ENCODE measurements around the gene RGS3. TPM values are rescaled to one million over a fixed set of nuclear protein-coding genes. Genes with fewer than 3 reads are reported as not detected.

RGS3 gene
- total and polyA plus RNA-seq, 5 donors, result 107 to 184 (median 163) TPM

- DNase-seq (peak in 2 of 3 donors; percentile 34 to 51), ATAC-seq (peak in 1 of 2 donors; percentile 21)
- 69% methylated on average over 11 of the region's 11 CpGs for WGBS
- Histone ChIP-seq H3K4me3 (ENCODE audit: low read length) (no peak overlapping the region), H3K4me1 (ENCODE audit: control insufficient read depth, insufficient read depth, low read length) (peaks cover 26% of the 10 kb centered on the region), H3K9me3 (ENCODE audit: control insufficient read depth, low read length) (no peaks in the 10 kb centered on the region), H3K27me3 (ENCODE audit: control insufficient read depth, insufficient read depth) (no peaks in the 10 kb centered on the region), H3K27ac (ENCODE audit: low read length) (peak overlapping the region; percentile 77)
- intact Hi-C loops (cut with DNase I), result no loop called here
These were observed 109.8 kb downstream of the RGS3 start for GRCh38 chr9:113573046-113573958.

- intact Hi-C loops (cut with DNase I), result no loop called here
- no peak overlapping the region for H3K4me3 ChIP-seq (ENCODE audit: low read length)
- H3K27ac ChIP-seq (ENCODE audit: low read length), result peak overlapping the region; percentile 73
- H3K9me3 ChIP-seq (ENCODE audit: control insufficient read depth, low read length), result no peaks in the 10 kb centered on the region
- no peaks in the 10 kb centered on the region for H3K27me3 ChIP-seq (ENCODE audit: control insufficient read depth, insufficient read depth)
- 59% methylated on average over 2 of the region's 2 CpGs for WGBS
- no peak for DNase-seq
- no peak for ATAC-seq
- H3K4me1 ChIP-seq (ENCODE audit: control insufficient read depth, insufficient read depth, low read length), result peaks cover 30% of the 10 kb centered on the region
These were observed 110.4 kb downstream of the RGS3 start for GRCh38 chr9:113573959-113574352.

- no peak overlapping the region for H3K4me3 ChIP-seq (ENCODE audit: low read length)
- peaks cover 36% of the 10 kb centered on the region for H3K4me1 ChIP-seq (ENCODE audit: control insufficient read depth, insufficient read depth, low read length)
- intact Hi-C loops (cut with DNase I), result no loop called here
- no peaks in the 10 kb centered on the region for H3K27me3 ChIP-seq (ENCODE audit: control insufficient read depth, insufficient read depth)
- ATAC-seq, result no peak
- no peaks in the 10 kb centered on the region for H3K9me3 ChIP-seq (ENCODE audit: control insufficient read depth, low read length)
- H3K27ac ChIP-seq (ENCODE audit: low read length), result peak overlapping the region; percentile 73
- DNase-seq, result peak in 1 of 3 donors; percentile 32
- WGBS, result 71% methylated on average over 14 of the region's 14 CpGs
These were observed 111.1 kb downstream of the RGS3 start for GRCh38 chr9:113574441-113575262.

GRCh38 chr9:113577525-113578261 is 114.2 kb downstream of the RGS3 start:
- 60% methylated on average over 11 of the region's 11 CpGs for WGBS
- Histone ChIP-seq H3K9me3 (ENCODE audit: control insufficient read depth, low read length) (no peaks in the 10 kb centered on the region), H3K4me3 (ENCODE audit: low read length) (no peak overlapping the region), H3K4me1 (ENCODE audit: control insufficient read depth, insufficient read depth, low read length) (peaks cover 48% of the 10 kb centered on the region), H3K27me3 (ENCODE audit: control insufficient read depth, insufficient read depth) (no peaks in the 10 kb centered on the region), H3K27ac (ENCODE audit: low read length) (peak overlapping the region; percentile 85)
- ATAC-seq (peak in 1 of 2 donors; percentile 53), DNase-seq (peak; percentile 63 to 84 (median 74))
- intact Hi-C loops (cut with DNase I), result no loop called here

- H3K27ac ChIP-seq (ENCODE audit: low read length), result peak overlapping the region; percentile 85
- peaks cover 42% of the 10 kb centered on the region for H3K4me1 ChIP-seq (ENCODE audit: control insufficient read depth, insufficient read depth, low read length)
- no peaks in the 10 kb centered on the region for H3K27me3 ChIP-seq (ENCODE audit: control insufficient read depth, insufficient read depth)
- H3K9me3 ChIP-seq (ENCODE audit: control insufficient read depth, low read length), result no peaks in the 10 kb centered on the region
- no peak overlapping the region for H3K4me3 ChIP-seq (ENCODE audit: low read length)
- ATAC-seq (no peak), DNase-seq (peak; percentile 16 to 53 (median 44))
- intact Hi-C loops (cut with DNase I), result no loop called here
- 92% methylated on average over 3 of the region's 3 CpGs for WGBS
These were observed 114.8 kb downstream of the RGS3 start for GRCh38 chr9:113578279-113578865.

GRCh38 chr9:113578882-113579282 is 115.4 kb downstream of the RGS3 start:
- peaks cover 42% of the 10 kb centered on the region for H3K4me1 ChIP-seq (ENCODE audit: control insufficient read depth, insufficient read depth, low read length)
- intact Hi-C loops (cut with DNase I), result no loop called here
- ATAC-seq, result peak in 1 of 2 donors; percentile 2
- H3K4me3 ChIP-seq (ENCODE audit: low read length), result no peak overlapping the region
- peak in 1 of 3 donors; percentile 65 for DNase-seq
- 43% methylated on average over 5 of the region's 5 CpGs for WGBS
- peak overlapping the region; percentile 85 for H3K27ac ChIP-seq (ENCODE audit: low read length)
- no peaks in the 10 kb centered on the region for H3K9me3 ChIP-seq (ENCODE audit: control insufficient read depth, low read length)
- no peaks in the 10 kb centered on the region for H3K27me3 ChIP-seq (ENCODE audit: control insufficient read depth, insufficient read depth)

GRCh38 chr9:113579283-113580040 is 115.9 kb downstream of the RGS3 start:
- Histone ChIP-seq H3K4me3 (ENCODE audit: low read length) (no peak overlapping the region), H3K27ac (ENCODE audit: low read length) (peak overlapping the region; percentile 85), H3K27me3 (ENCODE audit: control insufficient read depth, insufficient read depth) (no peaks in the 10 kb centered on the region), H3K4me1 (ENCODE audit: control insufficient read depth, insufficient read depth, low read length) (peaks cover 38% of the 10 kb centered on the region), H3K9me3 (ENCODE audit: control insufficient read depth, low read length) (no peaks in the 10 kb centered on the region)
- DNase-seq, result peak; percentile 59 to 82 (median 75)
- intact Hi-C loops (cut with DNase I), result loop anchor here in 1 of 4 donors (10.0 kb wide), 1 partner anchor 55 kb away; no protein-coding TSS in a partner anchor
- ATAC-seq, result peak; percentile 15 to 30
- 51% methylated on average over 5 of the region's 5 CpGs for WGBS

GRCh38 chr9:113580041-113580953 is 116.8 kb downstream of the RGS3 start:
- WGBS, result 39% methylated on average over 12 of the region's 12 CpGs
- DNase-seq (peak; percentile 80 to 92 (median 92)), ATAC-seq (peak; percentile 62 to 64)
- no peaks in the 10 kb centered on the region for H3K9me3 ChIP-seq (ENCODE audit: control insufficient read depth, low read length)
- H3K4me3 ChIP-seq (ENCODE audit: low read length), result no peak overlapping the region
- intact Hi-C loops (cut with DNase I), result loop anchor here in 1 of 4 donors (10.0 kb wide), 1 partner anchor 55 kb away; no protein-coding TSS in a partner anchor
- H3K27me3 ChIP-seq (ENCODE audit: control insufficient read depth, insufficient read depth), result no peaks in the 10 kb centered on the region
- H3K4me1 ChIP-seq (ENCODE audit: control insufficient read depth, insufficient read depth, low read length), result peaks cover 35% of the 10 kb centered on the region
- H3K27ac ChIP-seq (ENCODE audit: low read length), result peak overlapping the region; percentile 85

- DNase-seq, result no peak
- Histone ChIP-seq H3K9me3 (ENCODE audit: control insufficient read depth, low read length) (no peaks in the 10 kb centered on the region), H3K4me3 (ENCODE audit: low read length) (no peak overlapping the region), H3K4me1 (ENCODE audit: control insufficient read depth, insufficient read depth, low read length) (peaks cover 35% of the 10 kb centered on the region), H3K27me3 (ENCODE audit: control insufficient read depth, insufficient read depth) (no peaks in the 10 kb centered on the region), H3K27ac (ENCODE audit: low read length) (peak overlapping the region; percentile 85)
- no peak for ATAC-seq
- 48% methylated on average over 4 of the region's 4 CpGs for WGBS
- intact Hi-C loops (cut with DNase I), result loop anchor here in 1 of 4 donors (10.0 kb wide), 1 partner anchor 56 kb away; no protein-coding TSS in a partner anchor
These were observed 117.4 kb downstream of the RGS3 start for GRCh38 chr9:113580954-113581311.
